A673 (cell line): Measurements from ENCODE around the gene AIMP2. TPM values are rescaled to one million over a fixed set of nuclear protein-coding genes. Genes with fewer than 3 reads are reported as not detected.

Experiments used
- BruUV-seq: library from RNA; stranded (reverse); fragments of 400-500 nt; replicated peaks from 2 replicates; lab custom pipeline; 2021; lab: Mats Ljungman, UMichigan
- CTCF ChIA-PET: fragments of 300-600 bp; sonication (Branson Sonifier 250); formaldehyde crosslinking; loops from one replicate; lab custom pipeline; 2022; ENCODE audit warnings: antibody characterized with exemption; lab: Charles Lee
- POLR2A ChIA-PET: fragments of 300-600 bp; sonication (Branson Sonifier 250); formaldehyde crosslinking; loops from one replicate; lab custom pipeline; 2022; ENCODE audit warnings: antibody characterized with exemption; ENCODE audit not compliant: low non-redundant PET; lab: Charles Lee
- DNase-seq: peaks from one replicate; pipeline ENCODE4 v3.0.0-alpha.2; 2015; ENCODE audit warnings: low spot score
- H3K27ac ChIP-seq: fragments of 200-600 bp; sonication (generic); 2 replicates; pipeline ENCODE4 v1.5.1; 2016; ENCODE audit warnings: mixed run types, low read depth, mild to moderate bottlenecking, mixed read lengths, antibody characterized with exemption, low read length; ENCODE audit not compliant: poor library complexity, severe bottlenecking
- H3K27me3 ChIP-seq: fragments of 200-600 bp; sonication (generic); replicated peaks from 2 replicates; pipeline ENCODE4 v1.6.1; 2017; ENCODE audit warnings: mixed run types, low read depth, mild to moderate bottlenecking, mixed read lengths, antibody characterized with exemption, low read length; ENCODE audit not compliant: insufficient read depth, poor library complexity
- H3K36me3 ChIP-seq: fragments of 200-600 bp; sonication (generic); 2 replicates; pipeline ENCODE4 v1.6.1; 2016; ENCODE audit warnings: mixed run types, mild to moderate bottlenecking, mixed read lengths, antibody characterized with exemption, low read length; ENCODE audit not compliant: insufficient read depth, poor library complexity, severe bottlenecking
- H3K4me1 ChIP-seq: fragments of 200-600 bp; sonication (generic); 2 replicates; pipeline ENCODE4 v1.6.1; 2017; ENCODE audit warnings: mixed run types, mild to moderate bottlenecking, mixed read lengths, antibody characterized with exemption, low read length; ENCODE audit not compliant: insufficient read depth, poor library complexity, severe bottlenecking
- H3K4me3 ChIP-seq: fragments of 200-600 bp; sonication (generic); 2 replicates; pipeline ENCODE4 v1.5.1; 2016; ENCODE audit warnings: low read depth, mixed run types, mild to moderate bottlenecking, mixed read lengths, low read length; ENCODE audit not compliant: poor library complexity, severe bottlenecking
- H3K9me3 ChIP-seq: fragments of 200-600 bp; sonication (generic); 2 replicates; pipeline ENCODE4 v1.6.1; 2016; ENCODE audit warnings: mixed run types, low read depth, mild to moderate bottlenecking, mixed read lengths, antibody characterized with exemption, low read length; ENCODE audit not compliant: poor library complexity, severe bottlenecking
- EZH2 ChIP-seq: fragments of 200-600 bp; sonication (generic); IDR thresholded peaks from 2 replicates; pipeline ENCODE4 v1.6.1; 2017; ENCODE audit warnings: borderline replicate concordance, low read depth, mild to moderate bottlenecking, mixed read lengths, antibody characterized with exemption, low read length; ENCODE audit not compliant: poor library complexity, severe bottlenecking
- intact Hi-C: fragments of 100-400 bp; cut with micrococcal nuclease; formaldehyde crosslinking; loops from one replicate; pipeline ENCODE4 v1.10.0; 2022; ENCODE audit not compliant: unreplicated experiment
- total RNA-seq: library from RNA; stranded (reverse); gene quantifications from 2 replicates; pipeline ENCODE4 v1.2.3, GENCODE V29; 2021
- TF ChIP-seq, protein P1 (sequence below): fragments of 300-800, 200-600 bp; sonication (generic); conservative IDR thresholded peaks from 2 replicates; pipeline ENCODE4 v1.5.1; 2017; ENCODE audit warnings: low read depth, mild to moderate bottlenecking, antibody characterized with exemption, low read length, moderate library complexity, mixed read lengths

Gene AIMP2
- total RNA-seq, 1 experiment from 2014 or later, result 90.1 TPM

DNA sequence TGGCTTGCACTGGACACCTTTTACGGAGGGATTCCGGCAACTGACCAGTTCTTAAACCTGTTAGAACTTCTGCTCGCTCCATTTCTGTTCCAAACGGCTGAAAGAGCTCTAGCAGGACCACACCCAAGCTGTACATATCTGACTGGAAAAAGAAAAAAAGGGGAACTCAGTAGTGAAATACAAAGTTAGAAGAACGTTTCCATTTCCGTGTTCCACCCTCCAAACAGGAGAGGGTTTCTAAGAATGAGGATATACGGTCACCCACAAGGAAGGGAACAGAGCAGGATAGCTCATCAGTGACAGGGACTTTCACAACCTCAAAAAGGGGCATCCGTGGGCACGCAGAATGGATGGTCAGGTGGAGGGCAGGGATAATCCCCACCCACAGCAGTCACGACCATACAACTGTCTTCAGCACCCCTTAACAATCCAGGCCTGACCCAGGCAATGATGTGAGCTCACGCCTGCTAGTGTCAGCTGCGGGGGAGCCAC is 17.8 kb downstream of the AIMP2 start:
- no peak overlapping the region for H3K27ac ChIP-seq
- H3K4me3 ChIP-seq, result no peak overlapping the region
- no peaks in the 10 kb centered on the region for H3K4me1 ChIP-seq
- no peak for DNase-seq
- H3K36me3 ChIP-seq, result peaks cover 66% of the 10 kb centered on the region
- POLR2A ChIA-PET, result no interaction called here
- no TSS peak for BruUV-seq
- intact Hi-C loops, result no loop called here
- no peaks in the 10 kb centered on the region for H3K27me3 ChIP-seq
- CTCF ChIA-PET, result no interaction called here
- TF ChIP-seq EZH2, result no peak
- TF ChIP-seq, protein P1, sequence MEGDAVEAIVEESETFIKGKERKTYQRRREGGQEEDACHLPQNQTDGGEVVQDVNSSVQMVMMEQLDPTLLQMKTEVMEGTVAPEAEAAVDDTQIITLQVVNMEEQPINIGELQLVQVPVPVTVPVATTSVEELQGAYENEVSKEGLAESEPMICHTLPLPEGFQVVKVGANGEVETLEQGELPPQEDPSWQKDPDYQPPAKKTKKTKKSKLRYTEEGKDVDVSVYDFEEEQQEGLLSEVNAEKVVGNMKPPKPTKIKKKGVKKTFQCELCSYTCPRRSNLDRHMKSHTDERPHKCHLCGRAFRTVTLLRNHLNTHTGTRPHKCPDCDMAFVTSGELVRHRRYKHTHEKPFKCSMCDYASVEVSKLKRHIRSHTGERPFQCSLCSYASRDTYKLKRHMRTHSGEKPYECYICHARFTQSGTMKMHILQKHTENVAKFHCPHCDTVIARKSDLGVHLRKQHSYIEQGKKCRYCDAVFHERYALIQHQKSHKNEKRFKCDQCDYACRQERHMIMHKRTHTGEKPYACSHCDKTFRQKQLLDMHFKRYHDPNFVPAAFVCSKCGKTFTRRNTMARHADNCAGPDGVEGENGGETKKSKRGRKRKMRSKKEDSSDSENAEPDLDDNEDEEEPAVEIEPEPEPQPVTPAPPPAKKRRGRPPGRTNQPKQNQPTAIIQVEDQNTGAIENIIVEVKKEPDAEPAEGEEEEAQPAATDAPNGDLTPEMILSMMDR, result no peak
- no peaks in the 10 kb centered on the region for H3K9me3 ChIP-seq

DNA sequence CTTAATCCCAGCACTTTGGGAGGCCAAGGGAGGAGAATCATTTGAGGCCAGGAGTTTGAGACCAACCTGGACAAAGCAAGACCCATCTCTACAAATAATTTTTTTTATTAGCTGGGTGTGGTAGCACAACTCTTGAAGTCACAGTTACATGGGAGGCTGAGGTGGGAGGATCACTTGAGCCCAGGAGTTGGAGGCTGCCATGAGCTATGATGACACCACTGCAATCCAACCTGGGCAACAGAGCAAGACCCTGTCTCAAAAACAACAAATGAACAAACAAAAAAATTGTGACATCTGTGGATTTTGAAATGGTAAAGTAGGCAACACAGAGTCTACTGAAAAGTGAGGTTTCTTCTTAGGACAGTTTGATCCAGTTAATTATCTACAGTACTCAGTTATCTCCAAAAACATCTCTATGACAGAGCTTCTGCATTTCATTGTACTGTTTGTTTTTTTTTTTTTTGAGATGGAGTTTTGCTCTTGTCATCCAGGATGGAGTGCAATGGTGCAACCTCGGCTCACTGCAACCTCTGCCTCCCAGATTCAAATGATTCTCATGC is 18.8 kb downstream of the AIMP2 start:
- POLR2A ChIA-PET, result no interaction called here
- Histone ChIP-seq H3K9me3 (no peaks in the 10 kb centered on the region), H3K27ac (no peak overlapping the region), H3K4me3 (no peak overlapping the region), H3K36me3 (peaks cover 62% of the 10 kb centered on the region), H3K27me3 (no peaks in the 10 kb centered on the region), H3K4me1 (no peaks in the 10 kb centered on the region)
- intact Hi-C loops, result no loop called here
- DNase-seq, result no peak
- TF ChIP-seq, protein P1, result no peak
- CTCF ChIA-PET, result no interaction called here
- BruUV-seq, result no TSS peak

DNA sequence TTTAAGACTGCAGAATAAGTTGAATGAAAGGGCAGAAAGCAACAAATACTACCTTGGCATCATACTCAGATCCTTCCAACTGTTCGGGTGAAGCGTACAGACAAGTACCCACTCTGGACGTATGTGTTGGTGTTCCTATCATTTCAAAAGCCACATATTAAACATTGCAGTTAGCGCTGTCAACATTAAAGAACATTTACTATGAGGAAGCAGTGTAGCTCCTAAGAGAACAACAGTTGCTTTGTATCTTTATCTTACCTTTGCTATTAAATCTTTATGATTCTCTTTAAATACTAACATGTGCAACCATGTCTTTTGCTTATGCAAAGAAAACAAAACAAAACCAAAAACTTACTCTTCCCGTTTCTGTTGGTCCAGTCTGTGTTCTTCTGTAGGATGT is 19.5 kb downstream of the AIMP2 start:
- POLR2A ChIA-PET, result no interaction called here
- H3K27ac ChIP-seq, result no peak overlapping the region
- intact Hi-C loops, result no loop called here
- H3K9me3 ChIP-seq, result no peaks in the 10 kb centered on the region
- H3K4me1 ChIP-seq, result no peaks in the 10 kb centered on the region
- TF ChIP-seq, protein P1, result no peak
- TF ChIP-seq EZH2, result no peak
- H3K4me3 ChIP-seq, result no peak overlapping the region
- CTCF ChIA-PET, result no interaction called here
- no peaks in the 10 kb centered on the region for H3K27me3 ChIP-seq
- H3K36me3 ChIP-seq, result peaks cover 60% of the 10 kb centered on the region
- no TSS peak for BruUV-seq
- DNase-seq, result no peak
